Nephron progenitor cell (in vitro differentiated cells): Measurements from ENCODE around the gene OR2F2.

ENCODE experiments used
- DNase-seq: peaks from one replicate; pipeline ENCODE4 v3.0.0; 2021
- H3K27ac Mint-ChIP-seq: 2 replicates; pipeline ENCODE4 v1.8.0; 2021; ENCODE audit warnings: mild to moderate bottlenecking, moderate library complexity, mixed read lengths
- H3K27me3 Mint-ChIP-seq: 2 replicates; pipeline ENCODE4 v1.8.0; 2021; ENCODE audit warnings: mild to moderate bottlenecking, low read depth, mixed read lengths; ENCODE audit not compliant: poor library complexity
- H3K36me3 Mint-ChIP-seq: 2 replicates; pipeline ENCODE4 v1.8.0; 2021; ENCODE audit warnings: low read depth, mixed read lengths
- H3K4me1 Mint-ChIP-seq: 2 replicates; pipeline ENCODE4 v1.8.0; 2021; ENCODE audit warnings: mixed read lengths
- H3K4me3 Mint-ChIP-seq: 2 replicates; pipeline ENCODE4 v1.8.0; 2021; ENCODE audit warnings: mild to moderate bottlenecking, moderate library complexity, mixed read lengths
- H3K9me3 Mint-ChIP-seq: 2 replicates; pipeline ENCODE4 v1.8.0; 2021; ENCODE audit warnings: mild to moderate bottlenecking, moderate library complexity, mixed read lengths
- TF ChIP-seq, protein P1 (sequence below): fragments of 200-600 bp; sonication (generic); IDR thresholded peaks from 2 replicates; pipeline ENCODE4 v1.5.0; 2021; ENCODE audit warnings: antibody characterized with exemption

OR2F2 gene

DNA sequence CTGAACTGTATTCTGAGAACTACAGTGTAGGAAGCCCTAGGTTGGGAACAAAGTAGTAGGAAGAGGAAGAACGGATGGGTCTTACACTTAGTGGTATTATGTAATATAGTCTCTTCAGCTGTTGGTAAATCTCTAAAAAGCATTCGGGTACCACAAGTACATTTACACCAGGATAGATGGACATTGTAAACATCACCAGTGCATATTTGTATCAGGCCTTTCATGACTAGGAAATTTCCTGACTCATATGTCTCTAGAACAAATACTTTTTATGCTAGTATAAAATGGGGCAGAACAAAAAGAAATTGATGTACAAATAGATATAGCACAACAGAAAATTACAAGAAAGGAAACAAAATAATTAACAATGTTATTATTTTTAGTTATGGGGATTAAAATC lies 43.6 kb downstream of the OR2F2 start:
- peaks cover 4% of the 10 kb centered on the region for H3K9me3 Mint-ChIP-seq
- H3K4me1 Mint-ChIP-seq: no peaks in the 10 kb centered on the region
- TF ChIP-seq, protein P1, sequence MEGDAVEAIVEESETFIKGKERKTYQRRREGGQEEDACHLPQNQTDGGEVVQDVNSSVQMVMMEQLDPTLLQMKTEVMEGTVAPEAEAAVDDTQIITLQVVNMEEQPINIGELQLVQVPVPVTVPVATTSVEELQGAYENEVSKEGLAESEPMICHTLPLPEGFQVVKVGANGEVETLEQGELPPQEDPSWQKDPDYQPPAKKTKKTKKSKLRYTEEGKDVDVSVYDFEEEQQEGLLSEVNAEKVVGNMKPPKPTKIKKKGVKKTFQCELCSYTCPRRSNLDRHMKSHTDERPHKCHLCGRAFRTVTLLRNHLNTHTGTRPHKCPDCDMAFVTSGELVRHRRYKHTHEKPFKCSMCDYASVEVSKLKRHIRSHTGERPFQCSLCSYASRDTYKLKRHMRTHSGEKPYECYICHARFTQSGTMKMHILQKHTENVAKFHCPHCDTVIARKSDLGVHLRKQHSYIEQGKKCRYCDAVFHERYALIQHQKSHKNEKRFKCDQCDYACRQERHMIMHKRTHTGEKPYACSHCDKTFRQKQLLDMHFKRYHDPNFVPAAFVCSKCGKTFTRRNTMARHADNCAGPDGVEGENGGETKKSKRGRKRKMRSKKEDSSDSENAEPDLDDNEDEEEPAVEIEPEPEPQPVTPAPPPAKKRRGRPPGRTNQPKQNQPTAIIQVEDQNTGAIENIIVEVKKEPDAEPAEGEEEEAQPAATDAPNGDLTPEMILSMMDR: no peak
- no peak overlapping the region for H3K4me3 Mint-ChIP-seq
- no peaks in the 10 kb centered on the region for H3K36me3 Mint-ChIP-seq
- H3K27me3 Mint-ChIP-seq: peaks cover 7% of the 10 kb centered on the region
- DNase-seq: no peak
- no peak overlapping the region for H3K27ac Mint-ChIP-seq

DNA sequence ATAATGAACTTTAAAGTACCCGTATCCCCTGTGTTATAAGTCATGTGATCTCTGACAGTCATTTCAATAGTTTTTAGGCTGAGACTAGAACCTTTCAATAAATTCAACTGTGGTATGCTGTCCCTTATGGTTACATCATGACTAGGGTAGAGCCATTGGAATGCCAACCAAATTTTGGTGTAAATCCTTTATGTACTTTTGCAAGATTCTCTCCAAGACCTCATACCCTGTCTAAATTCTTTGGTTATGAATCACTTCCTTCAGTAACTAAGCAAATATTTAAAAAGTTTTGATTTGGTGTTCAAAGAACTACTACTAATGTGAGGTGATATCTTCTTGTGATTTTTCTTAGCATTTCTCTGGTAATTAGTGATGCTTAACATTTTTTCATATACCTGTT lies 44.3 kb downstream of the OR2F2 start:
- TF ChIP-seq, protein P1: no peak
- H3K27me3 Mint-ChIP-seq: peaks cover 7% of the 10 kb centered on the region
- H3K4me1 Mint-ChIP-seq: no peaks in the 10 kb centered on the region
- peaks cover 4% of the 10 kb centered on the region for H3K9me3 Mint-ChIP-seq
- no peaks in the 10 kb centered on the region for H3K36me3 Mint-ChIP-seq
- H3K27ac Mint-ChIP-seq: no peak overlapping the region
- no peak for DNase-seq
- H3K4me3 Mint-ChIP-seq: no peak overlapping the region

DNA sequence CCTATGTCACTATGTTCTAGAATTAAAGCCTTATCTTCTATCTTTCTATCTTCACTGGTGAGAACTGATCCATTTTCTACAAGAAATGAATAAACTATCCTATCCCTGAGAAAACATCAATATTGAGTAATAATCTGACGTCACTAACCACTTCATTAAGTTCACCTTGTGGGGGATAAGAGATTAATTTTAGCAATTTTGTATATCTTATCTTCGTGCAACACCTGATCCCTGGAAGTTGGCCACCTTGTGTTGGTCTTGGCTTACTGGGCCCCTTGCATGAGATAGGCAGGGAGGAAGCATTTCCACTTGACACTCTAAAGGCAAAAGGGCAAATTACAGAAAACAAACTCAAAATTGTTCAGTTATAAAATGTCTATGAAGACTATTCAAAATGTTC lies 45.0 kb downstream of the OR2F2 start:
- Mint-ChIP-seq H3K36me3 (no peaks in the 10 kb centered on the region), H3K27ac (no peak overlapping the region), H3K4me3 (no peak overlapping the region), H3K9me3 (peaks cover 4% of the 10 kb centered on the region), H3K27me3 (peaks cover 10% of the 10 kb centered on the region), H3K4me1 (no peaks in the 10 kb centered on the region)
- DNase-seq: no peak
- TF ChIP-seq, protein P1: no peak

DNA sequence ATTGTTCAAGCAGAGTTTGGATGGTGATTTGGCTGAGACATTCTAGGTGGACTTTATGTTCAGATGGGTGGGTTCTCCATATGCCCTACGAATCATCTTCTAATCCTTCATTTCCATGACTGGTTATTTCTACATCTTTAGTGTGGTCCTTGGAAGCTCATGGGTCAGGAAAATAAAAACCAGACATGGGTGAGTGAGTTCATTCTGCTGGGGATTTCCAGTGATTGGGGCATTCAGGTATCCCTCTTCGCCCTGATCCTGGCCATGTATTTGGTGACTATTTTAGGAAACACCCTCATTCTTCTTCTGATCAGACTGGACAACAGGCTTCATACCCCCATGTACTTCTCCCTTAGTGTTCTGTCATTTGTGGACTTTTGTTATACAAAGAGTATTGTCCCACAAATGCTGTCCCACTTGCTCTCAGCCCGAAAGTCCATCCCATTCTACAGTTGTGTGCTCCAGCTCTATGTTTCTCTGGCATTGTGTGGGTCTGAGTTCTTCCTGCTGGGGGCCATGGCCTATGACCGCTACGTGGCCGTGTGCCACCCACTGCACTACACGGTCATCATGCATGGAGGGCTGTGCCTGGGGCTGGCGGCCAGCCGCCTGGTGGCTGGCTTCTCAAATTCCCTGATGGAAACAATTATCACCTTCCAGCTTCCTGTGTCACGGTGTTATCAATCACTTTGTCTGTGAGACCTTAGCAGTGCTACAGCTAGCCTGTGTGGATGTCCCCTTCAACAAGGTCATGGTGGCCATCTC lies 45.9 kb downstream of the OR2F2 start:
- TF ChIP-seq, protein P1: no peak
- Mint-ChIP-seq H3K36me3 (no peaks in the 10 kb centered on the region), H3K4me3 (no peak overlapping the region), H3K27me3 (peaks cover 10% of the 10 kb centered on the region), H3K27ac (no peak overlapping the region), H3K4me1 (no peaks in the 10 kb centered on the region), H3K9me3 (peaks cover 4% of the 10 kb centered on the region)
- DNase-seq: no peak

DNA sequence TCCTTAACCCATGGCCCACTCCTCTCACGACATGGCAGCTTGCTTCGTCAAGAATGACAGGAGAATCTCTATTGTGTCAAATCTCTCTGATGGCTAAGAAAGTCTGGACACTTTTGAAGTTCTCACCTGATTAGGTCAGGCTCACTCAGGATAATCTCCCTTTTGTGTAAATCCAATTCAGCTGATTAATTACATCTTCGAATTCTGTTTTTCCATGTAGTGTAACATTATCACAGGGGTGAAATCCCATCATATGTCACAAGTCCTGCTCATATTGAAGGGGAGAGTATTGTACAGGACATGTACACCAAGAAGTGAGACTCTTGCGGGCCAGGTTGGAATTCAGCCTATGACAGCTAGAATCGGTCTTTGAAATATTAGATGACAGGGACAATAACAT lies 48.9 kb downstream of the OR2F2 start:
- H3K9me3 Mint-ChIP-seq: peaks cover 10% of the 10 kb centered on the region
- H3K27ac Mint-ChIP-seq: no peak overlapping the region
- TF ChIP-seq, protein P1: no peak
- no peak for DNase-seq
- H3K36me3 Mint-ChIP-seq: no peaks in the 10 kb centered on the region
- no peak overlapping the region for H3K4me3 Mint-ChIP-seq
- H3K27me3 Mint-ChIP-seq: peaks cover 13% of the 10 kb centered on the region
- H3K4me1 Mint-ChIP-seq: no peaks in the 10 kb centered on the region
